ENCODE measurements around the gene ZNF740. TPM values are rescaled to one million over a fixed set of nuclear protein-coding genes. Genes with fewer than 3 reads are reported as not detected.

The ZNF740 gene
- total and polyA plus RNA-seq, 2 of the 8 experiments (the other 6 are each of a cell fraction or from before 2014, with no cell fraction given) = 8.2 to 40.0 TPM

DNA sequence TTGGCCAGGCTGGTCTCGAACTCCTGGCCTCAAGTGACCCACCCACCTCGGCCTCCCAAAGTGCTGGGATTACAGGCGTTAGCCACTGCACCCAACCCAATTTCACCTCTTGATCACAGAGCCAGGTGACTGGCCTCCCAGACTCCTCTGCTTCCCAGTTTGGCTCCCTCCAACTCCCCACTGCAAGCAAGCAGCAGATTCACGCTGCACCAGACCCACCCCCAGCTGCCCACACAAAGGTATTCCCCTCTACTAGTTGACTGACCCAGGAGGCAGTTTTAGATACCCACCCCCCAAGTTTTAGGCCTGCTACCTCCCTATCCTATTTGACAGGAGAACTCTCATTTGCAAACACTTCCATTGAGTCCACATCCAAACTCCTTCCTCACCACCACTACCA, 46.3 kb downstream of the ZNF740 start:
- no peak overlapping the region for H4K8ac ChIP-seq (ENCODE audit: extremely low read depth, insufficient read depth, low read length)
- 92% methylated on average over 4 of the region's 4 CpGs; no CpG with 5 or more reads in 1 of the 2 experiments for WGBS, 2 experiments (ENCODE audit: extremely low coverage in 1 of 2, insufficient coverage in 1 of 2, insufficient read length in 1 of 2, insufficient replicate concordance in 2 of 2, low coverage in 1 of 2, low lambda C conversion rate in 2 of 2, missing lambda C conversion rate in 1 of 2)
- H4K91ac ChIP-seq (replicated peaks; ENCODE audit: insufficient read length, low read length) = no peak overlapping the region
- H2BK15ac ChIP-seq (ENCODE audit: low read length) = no peak overlapping the region
- H3K23me2 ChIP-seq (ENCODE audit: low read depth, low read length) = peaks cover 9% of the 10 kb centered on the region
- CTCF ChIA-PET (ENCODE audit: partially characterized antibody) = interaction anchor here (1.4 to 21.6 kb wide), 4 partner anchors 13 to 35 kb away, joined by 3 to 654 read pairs (median 28); partner anchors contain the start of gene ESPL1
- no peak overlapping the region for H3K14ac ChIP-seq (ENCODE audit: insufficient read length)
- H3K4me1 ChIP-seq (replicated peaks in 1 of 4; ENCODE audit: control insufficient read depth in 3 of 4, insufficient read depth in 4 of 4, low read length in 3 of 4) = peaks cover 35 to 63% (median 45%) of the 10 kb centered on the region in 4 experiments
- peaks cover 0 to 13% of the 10 kb centered on the region in 2 experiments; a peak in 1 of 4 replicates for H3K79me2 ChIP-seq (ENCODE audit: control insufficient read depth in 1 of 2, insufficient read depth in 2 of 2, low read length in 2 of 2)
- no peaks in the 10 kb centered on the region for H3K9me3 ChIP-seq (ENCODE audit: insufficient read depth in 2 of 2, low read depth in 1 of 2, low read length in 1 of 2)
- no peak overlapping the region for H2BK20ac ChIP-seq (ENCODE audit: low read length)
- H2BK12ac ChIP-seq (ENCODE audit: low read depth, low read length) = no peak overlapping the region
- H2AFZ ChIP-seq (ENCODE audit: low read length) = no peak overlapping the region
- no peak overlapping the region for H3K4ac ChIP-seq (replicated peaks; ENCODE audit: insufficient read length, low read depth, low read length)
- H3K27ac ChIP-seq (ENCODE audit: low read depth, low read length) = no peak overlapping the region
- no peak overlapping the region for H3K23ac ChIP-seq (ENCODE audit: insufficient read length)
- no peak overlapping the region for H3K18ac ChIP-seq (ENCODE audit: extremely low read depth, low read length)
- no peak overlapping the region for H3K9ac ChIP-seq (replicated peaks in 1 of 4; ENCODE audit: extremely low read depth in 1 of 4, low read depth in 3 of 4, low read length in 3 of 4)
- DNase-seq (ENCODE audit: low read depth in 1 of 2, low spot score in 2 of 2) = no peak
- H3K36me3 ChIP-seq (ENCODE audit: control insufficient read depth in 2 of 4, insufficient read depth in 4 of 4, low read length in 3 of 4) = no peaks in the 10 kb centered on the region; a peak in 1 of 8 replicates
- POLR2A ChIA-PET (ENCODE audit: partially characterized antibody) = interaction anchor here (0.9 to 12.4 kb wide), 3 partner anchors 7 to 42 kb away, joined by 3 to 151 read pairs (median 4); no protein-coding TSS in a partner anchor
- no peaks in the 10 kb centered on the region for H3K27me3 ChIP-seq (replicated peaks in 1 of 4; ENCODE audit: control insufficient read depth in 3 of 4, extremely low read depth in 1 of 4, insufficient read depth in 3 of 4, low read length in 3 of 4)
- H2AK5ac ChIP-seq (ENCODE audit: low read depth, low read length) = no peak overlapping the region
- H2BK120ac ChIP-seq (replicated peaks; ENCODE audit: low read depth, low read length) = no peak overlapping the region
- no peak overlapping the region for H3K4me3 ChIP-seq (ENCODE audit: extremely low read depth in 1 of 4, insufficient read depth in 2 of 4, low read depth in 3 of 4, low read length in 4 of 4)
- no peak overlapping the region for H4K5ac ChIP-seq (ENCODE audit: insufficient read length, low read depth, low read length)
- H4K20me1 ChIP-seq (replicated peaks in 1 of 2; ENCODE audit: control insufficient read depth in 1 of 2, insufficient read depth in 2 of 2, low read length in 2 of 2) = no peaks in the 10 kb centered on the region
- no peak overlapping the region; the same call in 1 of the 2 replicates for H2BK5ac ChIP-seq (ENCODE audit: low read depth, low read length)
- H3K56ac ChIP-seq (replicated peaks; ENCODE audit: insufficient read length, low read depth, low read length) = no peak overlapping the region
- FAIRE-seq = no peak
- H3K4me2 ChIP-seq (ENCODE audit: insufficient read depth in 1 of 2, low read depth in 2 of 2, low read length in 2 of 2) = no peak overlapping the region
- H3K79me1 ChIP-seq (ENCODE audit: low read depth, low read length) = no peaks in the 10 kb centered on the region
- TF ChIP-seq BRCA1 (IDR thresholded peaks at IDR 0.05; ENCODE audit: low read depth, low read length) (no peak), BACH1 (IDR thresholded peaks at IDR 0.05; ENCODE audit: low read length) (no peak), KDM4A (IDR thresholded peaks at IDR 0.05; ENCODE audit: low read depth, low read length, severe bottlenecking) (no peak), SIX5 (IDR thresholded peaks at IDR 0.05; ENCODE audit: low read depth, low read length) (no peak), KDM5A (IDR thresholded peaks at IDR 0.05; ENCODE audit: low read length) (no peak), POLR2AphosphoS5 (IDR thresholded peaks at IDR 0.05; ENCODE audit: low read depth, low read length) (no peak), SIRT6 (IDR thresholded peaks at IDR 0.05; ENCODE audit: low read length) (no peak), YY1 (IDR thresholded peaks at IDR 0.05; ENCODE audit: low read depth, low read length) (no peak), SP2 (IDR thresholded peaks at IDR 0.05; ENCODE audit: low read length) (no peak), RBBP5 (IDR thresholded peaks at IDR 0.05; ENCODE audit: borderline replicate concordance, low read depth, low read length) (no peak), BCL11A (IDR thresholded peaks at IDR 0.05; ENCODE audit: low read depth in 2 of 2, low read length in 2 of 2) (no peak), CHD1 (IDR thresholded peaks at IDR 0.05; ENCODE audit: low read depth, low read length) (no peak), TAF7 (optimal IDR thresholded peaks at IDR 0.05; ENCODE audit: borderline replicate concordance, low read depth, low read length) (no peak)
- TF ChIP-seq, protein P1, sequence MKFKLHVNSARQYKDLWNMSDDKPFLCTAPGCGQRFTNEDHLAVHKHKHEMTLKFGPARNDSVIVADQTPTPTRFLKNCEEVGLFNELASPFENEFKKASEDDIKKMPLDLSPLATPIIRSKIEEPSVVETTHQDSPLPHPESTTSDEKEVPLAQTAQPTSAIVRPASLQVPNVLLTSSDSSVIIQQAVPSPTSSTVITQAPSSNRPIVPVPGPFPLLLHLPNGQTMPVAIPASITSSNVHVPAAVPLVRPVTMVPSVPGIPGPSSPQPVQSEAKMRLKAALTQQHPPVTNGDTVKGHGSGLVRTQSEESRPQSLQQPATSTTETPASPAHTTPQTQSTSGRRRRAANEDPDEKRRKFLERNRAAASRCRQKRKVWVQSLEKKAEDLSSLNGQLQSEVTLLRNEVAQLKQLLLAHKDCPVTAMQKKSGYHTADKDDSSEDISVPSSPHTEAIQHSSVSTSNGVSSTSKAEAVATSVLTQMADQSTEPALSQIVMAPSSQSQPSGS (IDR thresholded peaks at IDR 0.05; ENCODE audit: low read length) = no peak
